OCI-LY1 (cell line): ENCODE measurements around the gene PEAK1.

Experiments used
- H2AFZ ChIP-seq: fragments of 200-600 bp; sonication (generic), shearing (Covaris generic); 2 replicates; pipeline ENCODE4 v1.6.0; 2014; ENCODE audit warnings: antibody characterized with exemption, mild to moderate bottlenecking, low read length
- H3F3A ChIP-seq: fragments of 200-600 bp; sonication (generic), shearing (Covaris generic); 2 replicates; pipeline ENCODE4 v1.6.0; 2014; ENCODE audit warnings: mild to moderate bottlenecking, antibody characterized with exemption, low read length, moderate library complexity; ENCODE audit not compliant: insufficient read depth
- H3K27ac ChIP-seq: fragments of 200-600 bp; sonication (generic); 2 replicates; pipeline ENCODE4 v1.5.1; 2014; ENCODE audit warnings: low read length, mixed run types, mild to moderate bottlenecking, low read depth; ENCODE audit not compliant: poor library complexity, severe bottlenecking
- H3K27me3 ChIP-seq: fragments of 200-600 bp; sonication (generic); 2 replicates; pipeline ENCODE4 v1.6.0; 2014; ENCODE audit warnings: antibody characterized with exemption, mild to moderate bottlenecking, low read length, moderate library complexity; ENCODE audit not compliant: insufficient read depth
- H3K36me3 ChIP-seq: fragments of 200-600 bp; sonication (generic); 2 replicates; pipeline ENCODE4 v1.6.1; 2014; ENCODE audit warnings: mild to moderate bottlenecking, antibody characterized with exemption, low read length, moderate library complexity, mixed read lengths; ENCODE audit not compliant: insufficient read depth
- H3K4me1 ChIP-seq: fragments of 200-600 bp; sonication (generic); 2 replicates; pipeline ENCODE4 v1.5.1; 2014; ENCODE audit warnings: mild to moderate bottlenecking, low read length, moderate library complexity; ENCODE audit not compliant: insufficient read depth, severe bottlenecking
- H3K4me2 ChIP-seq: fragments of 200-600 bp; sonication (generic), shearing (Covaris generic); 2 replicates; pipeline ENCODE4 v1.6.1; 2014; ENCODE audit warnings: low read length
- H3K4me3 ChIP-seq: fragments of 200-600 bp; sonication (generic); 2 replicates; pipeline ENCODE4 v1.5.1; 2014; ENCODE audit warnings: low read length, low read depth, mild to moderate bottlenecking, mixed read lengths; ENCODE audit not compliant: poor library complexity, severe bottlenecking
- H3K79me2 ChIP-seq: fragments of 200-600 bp; shearing (Covaris generic); 2 replicates; pipeline ENCODE4 v1.6.1; 2016; ENCODE audit warnings: mixed run types, low read length, mixed read lengths; ENCODE audit not compliant: insufficient read depth
- H3K9ac ChIP-seq: fragments of 200-600 bp; sonication (generic), shearing (Covaris generic); 2 replicates; pipeline ENCODE4 v1.6.1; 2014; ENCODE audit warnings: mild to moderate bottlenecking, low read length, mixed read lengths
- H3K9me2 ChIP-seq: fragments of 200-600 bp; sonication (generic), shearing (Covaris generic); 2 replicates; pipeline ENCODE4 v1.6.1; 2014; ENCODE audit warnings: low read depth, mild to moderate bottlenecking, low read length, mixed read lengths
- H3K9me3 ChIP-seq: fragments of 200-600 bp; shearing (Covaris generic); 2 replicates; pipeline ENCODE4 v1.6.1; 2014; ENCODE audit warnings: low read length, mixed read lengths
- H4K20me1 ChIP-seq: fragments of 200-600 bp; sonication (generic), shearing (Covaris generic); 2 replicates; pipeline ENCODE4 v1.6.0; 2016; ENCODE audit warnings: mild to moderate bottlenecking, low read length; ENCODE audit not compliant: insufficient read depth
- EZH2 ChIP-seq: fragments of 200-600 bp; sonication (generic), shearing (Covaris generic); IDR thresholded peaks from 2 replicates; pipeline ENCODE4 v1.8.0; 2017; ENCODE audit warnings: borderline replicate concordance, mixed run types, mild to moderate bottlenecking, antibody characterized with exemption, low read length, moderate library complexity, mixed read lengths
- TF ChIP-seq, protein P1 (sequence below): fragments of 200-600 bp; sonication (generic), shearing (Covaris generic); IDR thresholded peaks from 2 replicates; pipeline ENCODE4 v1.5.1; 2017; ENCODE audit warnings: mild to moderate bottlenecking, antibody characterized with exemption, low read length, moderate library complexity, mixed read lengths

The PEAK1 gene

DNA sequence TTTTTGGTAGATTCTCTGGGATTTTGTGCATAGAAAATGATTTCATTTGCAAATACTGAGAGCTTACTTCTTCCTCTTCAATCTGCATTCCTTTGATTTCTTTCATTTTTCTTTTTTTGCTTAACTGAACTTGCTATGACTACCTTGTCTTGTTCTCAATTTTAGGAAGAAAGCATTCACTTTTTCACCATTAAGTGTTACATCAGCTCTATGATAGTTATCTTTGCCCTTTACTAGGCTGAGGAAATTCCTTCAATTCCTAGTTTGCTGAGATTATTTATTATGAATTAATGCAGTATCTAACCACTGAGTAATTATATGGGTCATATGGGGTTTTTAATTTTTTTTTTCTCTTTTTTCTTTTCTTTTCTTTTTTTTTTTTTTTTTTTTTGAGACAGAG lies 172.8 kb downstream of the PEAK1 start:
- Histone ChIP-seq H3K9me2 (no peaks in the 10 kb centered on the region), H3K4me2 (no peak overlapping the region), H3K27ac (no peak overlapping the region), H3K4me3 (no peak overlapping the region), H3K79me2 (no peaks in the 10 kb centered on the region), H3K27me3 (no peaks in the 10 kb centered on the region), H3K36me3 (no peaks in the 10 kb centered on the region), H3K9me3 (no peaks in the 10 kb centered on the region), H3K9ac (no peak overlapping the region), H3F3A (no peaks in the 10 kb centered on the region), H4K20me1 (no peaks in the 10 kb centered on the region), H2AFZ (no peak overlapping the region), H3K4me1 (no peaks in the 10 kb centered on the region)
- TF ChIP-seq, protein P1, sequence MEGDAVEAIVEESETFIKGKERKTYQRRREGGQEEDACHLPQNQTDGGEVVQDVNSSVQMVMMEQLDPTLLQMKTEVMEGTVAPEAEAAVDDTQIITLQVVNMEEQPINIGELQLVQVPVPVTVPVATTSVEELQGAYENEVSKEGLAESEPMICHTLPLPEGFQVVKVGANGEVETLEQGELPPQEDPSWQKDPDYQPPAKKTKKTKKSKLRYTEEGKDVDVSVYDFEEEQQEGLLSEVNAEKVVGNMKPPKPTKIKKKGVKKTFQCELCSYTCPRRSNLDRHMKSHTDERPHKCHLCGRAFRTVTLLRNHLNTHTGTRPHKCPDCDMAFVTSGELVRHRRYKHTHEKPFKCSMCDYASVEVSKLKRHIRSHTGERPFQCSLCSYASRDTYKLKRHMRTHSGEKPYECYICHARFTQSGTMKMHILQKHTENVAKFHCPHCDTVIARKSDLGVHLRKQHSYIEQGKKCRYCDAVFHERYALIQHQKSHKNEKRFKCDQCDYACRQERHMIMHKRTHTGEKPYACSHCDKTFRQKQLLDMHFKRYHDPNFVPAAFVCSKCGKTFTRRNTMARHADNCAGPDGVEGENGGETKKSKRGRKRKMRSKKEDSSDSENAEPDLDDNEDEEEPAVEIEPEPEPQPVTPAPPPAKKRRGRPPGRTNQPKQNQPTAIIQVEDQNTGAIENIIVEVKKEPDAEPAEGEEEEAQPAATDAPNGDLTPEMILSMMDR: no peak
- TF ChIP-seq EZH2: no peak

DNA sequence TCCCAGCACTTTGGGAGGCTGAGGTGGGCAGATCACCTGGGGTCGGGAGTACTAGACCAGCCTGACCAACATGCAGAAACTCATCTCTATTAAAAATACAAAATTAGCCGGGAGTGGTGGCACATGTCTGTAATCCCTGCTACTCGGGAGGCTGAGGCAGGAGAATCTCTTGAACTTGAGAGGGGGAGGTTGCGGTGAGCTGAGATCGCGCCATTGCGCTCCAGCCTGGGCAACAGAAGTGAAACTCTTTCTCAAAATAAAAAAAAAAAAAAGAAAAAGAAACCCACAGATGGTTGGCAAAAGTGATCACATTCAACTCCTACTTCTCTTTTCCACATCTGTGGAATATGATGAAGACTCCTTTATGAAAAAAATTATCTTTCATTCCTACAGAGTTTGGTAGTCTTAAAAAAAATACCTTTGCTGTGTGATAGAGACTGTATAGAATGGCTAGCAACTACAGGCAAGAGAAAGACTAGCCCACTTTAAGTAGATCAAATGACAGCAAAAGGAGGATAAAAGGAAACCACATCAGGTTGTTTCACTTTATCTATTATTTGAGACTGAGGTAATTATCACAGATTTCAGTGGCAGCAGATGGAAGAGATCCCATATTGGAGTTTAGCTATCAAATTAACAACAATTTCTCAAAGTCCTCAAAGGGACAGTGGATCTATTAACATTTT lies 176.0 kb downstream of the PEAK1 start:
- no peaks in the 10 kb centered on the region for H4K20me1 ChIP-seq
- H3K9me3 ChIP-seq: no peaks in the 10 kb centered on the region
- H2AFZ ChIP-seq: no peak overlapping the region
- no peaks in the 10 kb centered on the region for H3K4me1 ChIP-seq
- no peak overlapping the region for H3K9ac ChIP-seq
- TF ChIP-seq, protein P1: no peak
- no peak for TF ChIP-seq EZH2
- H3K4me3 ChIP-seq: no peak overlapping the region
- H3K27ac ChIP-seq: no peak overlapping the region
- H3K9me2 ChIP-seq: no peaks in the 10 kb centered on the region
- H3K79me2 ChIP-seq: no peaks in the 10 kb centered on the region
- no peaks in the 10 kb centered on the region for H3F3A ChIP-seq
- H3K36me3 ChIP-seq: no peaks in the 10 kb centered on the region
- no peak overlapping the region for H3K4me2 ChIP-seq
- no peaks in the 10 kb centered on the region for H3K27me3 ChIP-seq

DNA sequence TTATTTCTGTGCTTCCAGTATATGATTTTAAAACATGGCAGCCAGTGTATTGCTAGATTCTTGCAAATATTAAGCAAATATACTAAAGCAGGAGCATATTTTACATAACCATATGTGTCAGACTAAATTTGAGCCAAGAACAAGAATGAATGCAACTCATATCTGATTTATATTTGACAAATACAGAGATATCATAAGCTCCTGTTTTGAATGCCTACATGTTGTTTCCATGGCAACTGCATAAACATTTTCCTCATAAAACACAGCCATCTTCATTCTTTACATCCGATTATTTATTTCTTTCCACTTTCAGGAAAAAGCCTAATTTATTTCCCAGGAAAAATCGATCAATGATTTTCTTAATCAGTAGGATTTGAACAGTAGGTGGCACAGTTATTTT lies 176.8 kb downstream of the PEAK1 start:
- H3K27ac ChIP-seq: no peak overlapping the region
- H3K27me3 ChIP-seq: no peaks in the 10 kb centered on the region
- H3F3A ChIP-seq: no peaks in the 10 kb centered on the region
- no peaks in the 10 kb centered on the region for H4K20me1 ChIP-seq
- H3K4me2 ChIP-seq: no peak overlapping the region
- no peaks in the 10 kb centered on the region for H3K9me3 ChIP-seq
- H2AFZ ChIP-seq: no peak overlapping the region
- no peak overlapping the region for H3K9ac ChIP-seq
- H3K4me1 ChIP-seq: no peaks in the 10 kb centered on the region
- no peaks in the 10 kb centered on the region for H3K9me2 ChIP-seq
- no peaks in the 10 kb centered on the region for H3K36me3 ChIP-seq
- TF ChIP-seq, protein P1: no peak
- no peak for TF ChIP-seq EZH2
- no peaks in the 10 kb centered on the region for H3K79me2 ChIP-seq
- H3K4me3 ChIP-seq: no peak overlapping the region
